Aorta (tissue), 5 donors: Measurements from ENCODE around the gene C4A. TPM values are rescaled to one million over a fixed set of nuclear protein-coding genes. Genes with fewer than 3 reads are reported as not detected.
A peak's percentile ranks its signal among the peaks of the same experiment; 100 is the strongest.
"Not testable (repeated sequence)": the region's sequence is repeated elsewhere in the genome, so short reads cannot be mapped to it uniquely, and the experiment has no call there.

Source experiments
- ATAC-seq: fragments of 200-7000 bp; cut with Tn5 transposase; one replicate; pipeline ENCODE4 v1.9.1; 2022; ENCODE audit warnings: moderate library complexity; ENCODE audit not compliant: low FRiP score
- DNase-seq, 2 donors: peaks; one replicate each; pipeline ENCODE4 v3.0.0-alpha.2; 2020
- H3K27ac ChIP-seq, 2 donors: one replicate each; pipeline ENCODE4 v1.5.1; 2013; ENCODE audit warnings: low read length in 2 of 2, mild to moderate bottlenecking in 2 of 2, moderate library complexity in 2 of 2, control low read depth in 1 of 2, inconsistent platforms in 1 of 2, low read depth in 1 of 2
- H3K27me3 ChIP-seq, 2 donors: one replicate each; pipeline ENCODE4 v1.6.1; 2013; ENCODE audit warnings: control low read depth in 1 of 2, low read length in 1 of 2, mild to moderate bottlenecking in 1 of 2, moderate library complexity in 1 of 2; ENCODE audit not compliant: insufficient read depth in 2 of 2, control insufficient read depth in 1 of 2
- H3K36me3 ChIP-seq, 2 donors: one replicate each; pipeline ENCODE4 v1.6.1; 2013; ENCODE audit warnings: control low read depth in 1 of 2, low read length in 1 of 2, mild to moderate bottlenecking in 1 of 2; ENCODE audit not compliant: insufficient read depth in 2 of 2, control insufficient read depth in 1 of 2
- H3K4me1 ChIP-seq, 2 donors: one replicate each; pipeline ENCODE4 v1.6.1; 2013; ENCODE audit warnings: low read length in 2 of 2, control low read depth in 1 of 2, mild to moderate bottlenecking in 1 of 2, moderate library complexity in 1 of 2; ENCODE audit not compliant: insufficient read depth in 2 of 2, control insufficient read depth in 1 of 2
- H3K4me3 ChIP-seq, 2 donors: one replicate each; pipeline ENCODE4 v1.5.1; 2013; ENCODE audit warnings: low read length in 2 of 2, control low read depth in 1 of 2, mild to moderate bottlenecking in 1 of 2
- H3K9me3 ChIP-seq: one replicate; pipeline ENCODE4 v1.6.1; 2013; ENCODE audit warnings: mild to moderate bottlenecking, low read length; ENCODE audit not compliant: control insufficient read depth
- WGBS, 2 donors: extraction: QIAGEN DNeasy Blood & Tissue Kit; methylation state at CpG; one replicate each; pipeline ENCODE4 v1.1.7; 2013; 5-methylcytosine and 5-hydroxymethylcytosine counted together
- intact Hi-C, 2 donors: fragments of 100-400 bp; cut with DNase I; formaldehyde crosslinking; loops; one replicate each; pipeline versions ENCODE4 v1.14.2 to v1.15.0; 2022
- polyA plus RNA-seq, 2 donors: library from polyadenylated mRNA; stranded (reverse); fragments of 200-250 nt; gene quantifications; one replicate each; pipeline ENCODE4 v1.2.3, GENCODE V29; 2013
- total RNA-seq, 2 donors: library from RNA; stranded (reverse); fragmentation: NEBNext Ultra II Directional; extraction: Animal tissue kit (Norgen Biotek cat#: 25700); gene quantifications; one replicate each; pipeline ENCODE4 v1.2.1, GENCODE V29; 2021
- donor health status: healthy with polysubstance abuse.
- donor health status: Bipolar disorder and iron deficiency.
- donor health status: DM: no; HTN: no; CAD: no.
- donor health status: DM: no; HTN: no; CAD: no.
- donor health status: DM: yes; HTN: yes; CAD: no.

The C4A gene
- total and polyA plus RNA-seq, 4 donors = 7.4 to 258 (median 94.8) TPM

DNA sequence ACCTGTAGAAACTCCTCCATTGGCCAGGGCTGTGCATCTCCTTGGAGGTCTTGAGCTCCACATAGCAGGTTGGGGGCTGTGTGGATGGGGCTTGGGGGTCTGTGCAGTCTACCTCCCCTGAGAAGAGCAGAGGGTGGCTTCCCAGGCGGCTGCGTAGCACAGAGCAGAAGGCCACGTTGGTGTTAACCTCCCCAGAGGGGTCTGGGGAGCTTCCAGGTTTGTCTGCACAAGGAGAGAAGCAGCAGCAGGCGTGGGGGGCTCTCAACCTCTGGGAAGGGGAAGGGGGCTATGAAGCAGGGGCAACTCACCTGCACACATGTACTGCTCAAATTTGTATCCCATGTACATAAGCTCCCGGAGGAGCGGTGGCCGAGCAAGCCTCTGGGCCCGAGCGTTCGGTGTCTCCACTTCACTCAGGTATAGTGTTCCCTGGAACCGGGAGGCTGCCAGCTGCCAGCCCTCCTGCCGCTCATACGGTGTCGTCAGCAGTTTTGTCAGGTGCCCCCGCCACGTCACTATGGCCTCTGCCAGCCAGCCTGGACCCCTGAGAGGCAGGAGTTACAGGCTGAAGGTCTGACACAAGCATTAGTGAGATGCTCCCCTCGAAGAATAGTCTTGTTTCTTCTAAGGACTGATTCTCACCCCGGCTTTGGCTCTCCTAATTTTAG, 11.1 kb upstream of the C4A start:
- peaks cover 0 to 13% of the 10 kb centered on the region in 2 donors for H3K36me3 ChIP-seq
- no peaks in the 10 kb centered on the region for H3K9me3 ChIP-seq
- no peaks in the 10 kb centered on the region for H3K27me3 ChIP-seq
- peak overlapping the region in 1 of 2 donors; percentile 70 for H3K4me3 ChIP-seq
- intact Hi-C loops = loop anchor here in 1 of 2 donors (10.0 kb wide), 1 partner anchor 204 kb away; the partner anchor contains the start of genes AGPAT1 and RNF5
- peak overlapping the region in 1 of 2 donors; percentile 85 for H3K27ac ChIP-seq
- WGBS, 2 donors = 60% methylated on average over 16 to 18 of the region's 18 CpGs
- ATAC-seq = no peak
- no peaks in the 10 kb centered on the region for H3K4me1 ChIP-seq
- peak; percentile 52 to 77 for DNase-seq

GRCh38 chr6:31971279-31971992, 10.4 kb upstream of the C4A start:
- Histone ChIP-seq H3K27ac (peak overlapping the region; percentile 83 to 85), H3K36me3 (peaks cover 0 to 12% of the 10 kb centered on the region in 2 donors), H3K4me1 (no peaks in the 10 kb centered on the region), H3K9me3 (no peaks in the 10 kb centered on the region), H3K4me3 (peak overlapping the region; percentile 7 to 70), H3K27me3 (no peaks in the 10 kb centered on the region)
- intact Hi-C loops = loop anchor here in 1 of 2 donors (10.0 kb wide), 1 partner anchor 203 kb away; the partner anchor contains the start of genes AGPAT1 and RNF5
- DNase-seq (peak; percentile 49 to 78), ATAC-seq (no peak)
- 15 to 18% methylated on average over 29 of the region's 29 CpGs for WGBS, 2 donors

- peak within 1 kb of the TSS; percentile 40 to 70 for H3K4me3 ChIP-seq
- no peaks in the 10 kb centered on the region for H3K4me1 ChIP-seq
- H3K9me3 ChIP-seq = no peaks in the 10 kb centered on the region
- 0% methylated on average over 62 of the region's 62 CpGs for WGBS, 2 donors
- no peaks in the 10 kb centered on the region for H3K27me3 ChIP-seq
- intact Hi-C loops = loop anchor here in 1 of 2 donors (1.0 to 10.0 kb wide), 2 partner anchors 13 to 203 kb away; partner anchors contain the start of genes AGPAT1, RNF5 and SKIC2
- peaks cover 0 to 9% of the 10 kb centered on the region in 2 donors for H3K36me3 ChIP-seq
- ATAC-seq (peak; percentile 96), DNase-seq (peak; percentile 98)
- peak within 1 kb of the TSS; percentile 83 to 85 for H3K27ac ChIP-seq
Observed at GRCh38 chr6:31971993-31972708, 9.7 kb upstream of the C4A start, which contains the start of gene DXO. DXO (minus strand) TSS chr6:31972138; CDS start chr6:31971675, 463 bp downstream.

GRCh38 chr6:31972709-31973350, 9.0 kb upstream of the C4A start:
- intact Hi-C loops = loop anchor here in 1 of 2 donors (1.0 to 10.0 kb wide), 2 partner anchors 14 to 202 kb away; partner anchors contain the start of genes AGPAT1, RNF5 and SKIC2
- peaks cover 0 to 5% of the 10 kb centered on the region in 2 donors for H3K36me3 ChIP-seq
- DNase-seq (peak in 1 of 2 donors; percentile 27), ATAC-seq (no peak)
- H3K27ac ChIP-seq = peak overlapping the region; percentile 10 to 85
- no peaks in the 10 kb centered on the region for H3K4me1 ChIP-seq
- H3K27me3 ChIP-seq = no peaks in the 10 kb centered on the region
- WGBS, 2 donors = 4 to 6% methylated on average over 19 of the region's 19 CpGs
- H3K4me3 ChIP-seq = peak overlapping the region; percentile 40 to 70
- H3K9me3 ChIP-seq = no peaks in the 10 kb centered on the region

- H3K4me1 ChIP-seq, H3K27ac ChIP-seq, H3K36me3 ChIP-seq, H3K9me3 ChIP-seq, ATAC-seq, H3K4me3 ChIP-seq, H3K27me3 ChIP-seq: not testable (repeated sequence)
- intact Hi-C loops = loop anchor here in 1 of 2 donors (10.0 kb wide), 1 partner anchor 199 kb away; the partner anchor contains the start of genes AGPAT1 and RNF5
- WGBS, 2 donors = 95 to 96% methylated on average over 14 to 30 of the region's 30 CpGs
- peak; percentile 44 to 49 for DNase-seq
Observed at GRCh38 chr6:31976065-31976464, 5.8 kb upstream of the C4A start.

DNA sequence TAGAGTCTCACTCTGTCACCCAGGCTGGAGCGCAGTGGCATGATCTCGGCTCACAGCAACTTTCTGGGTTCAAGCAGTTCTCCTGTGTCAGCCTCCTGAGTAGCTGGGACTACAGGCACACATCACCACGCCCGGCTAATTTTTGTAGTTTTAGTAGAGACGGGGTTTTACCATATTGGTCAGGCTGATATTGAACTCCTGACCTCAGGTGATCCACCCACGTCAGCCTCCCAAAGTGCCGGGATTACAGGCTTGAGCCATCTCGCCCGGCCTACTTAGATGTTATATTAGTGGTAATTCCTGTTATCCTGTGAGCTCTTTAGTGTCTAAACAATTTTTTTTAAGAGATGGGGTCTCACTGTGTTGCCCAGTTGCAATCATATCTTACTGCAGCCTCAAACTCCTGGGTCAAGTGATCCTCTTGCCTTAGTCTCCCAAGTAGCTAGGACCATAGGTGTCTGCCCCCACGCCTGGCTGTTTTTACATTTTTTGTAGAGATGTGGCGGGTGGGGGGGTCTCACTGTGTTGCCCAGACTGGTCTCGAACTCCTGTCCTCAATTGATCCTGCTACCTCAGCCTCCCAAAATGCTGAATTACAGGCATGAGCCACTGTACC, 3.9 kb upstream of the C4A start:
- ATAC-seq (no peak), DNase-seq (peak; percentile 15 to 27)
- no peaks in the 10 kb centered on the region for H3K4me1 ChIP-seq
- no peak overlapping the region for H3K27ac ChIP-seq
- intact Hi-C loops = loop anchor here in 1 of 2 donors (10.0 kb wide), 1 partner anchor 197 kb away; the partner anchor contains the start of genes AGPAT1 and RNF5
- H3K27me3 ChIP-seq = no peaks in the 10 kb centered on the region
- H3K4me3 ChIP-seq = no peak overlapping the region
- H3K36me3 ChIP-seq = peaks cover 0 to 5% of the 10 kb centered on the region in 2 donors
- WGBS, 2 donors = 94 to 95% methylated on average over 12 of the region's 12 CpGs
- no peaks in the 10 kb centered on the region for H3K9me3 ChIP-seq

DNA sequence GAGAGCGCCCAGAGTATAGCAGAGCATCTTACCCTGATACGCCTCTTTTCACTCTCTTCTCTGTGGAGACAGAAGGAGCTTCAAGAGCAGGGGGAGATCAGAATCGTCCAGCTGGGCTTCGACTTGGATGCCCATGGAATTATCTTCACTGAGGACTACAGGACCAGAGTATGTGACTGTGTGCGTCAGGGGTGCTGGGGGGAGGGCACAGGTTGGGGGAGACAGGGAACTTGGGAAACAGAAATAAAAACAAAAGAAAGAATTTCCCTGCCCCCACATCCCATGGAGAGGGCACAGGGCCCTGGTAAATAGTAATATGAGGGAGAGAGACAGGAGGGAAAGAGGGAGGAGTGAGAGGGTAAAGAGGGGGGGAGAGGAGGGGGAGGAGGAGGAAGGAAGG, 3.0 kb upstream of the C4A start:
- H3K4me3 ChIP-seq = no peak overlapping the region
- H3K4me1 ChIP-seq = no peaks in the 10 kb centered on the region
- ATAC-seq (no peak), DNase-seq (peak; percentile 9 to 24)
- H3K27me3 ChIP-seq = no peaks in the 10 kb centered on the region
- WGBS, 2 donors = 80 to 90% methylated on average over 5 of the region's 5 CpGs
- H3K27ac ChIP-seq = no peak overlapping the region
- intact Hi-C loops = loop anchor here in 1 of 2 donors (10.0 kb wide), 1 partner anchor 196 kb away; the partner anchor contains the start of genes AGPAT1 and RNF5
- H3K36me3 ChIP-seq = peaks cover 0 to 5% of the 10 kb centered on the region in 2 donors
- no peaks in the 10 kb centered on the region for H3K9me3 ChIP-seq
